ENCODE measurements around the gene HSFY1. TPM values are rescaled to one million over a fixed set of nuclear protein-coding genes. Genes with fewer than 3 reads are reported as not detected.
"Not testable (repeated sequence)": the region's sequence is repeated elsewhere in the genome, so short reads cannot be mapped to it uniquely, and the experiment has no call there.

Gene HSFY1
- total RNA-seq, 1 experiment from 2014 or later = not detected

- H3K27me3 ChIP-seq (ENCODE audit: insufficient read depth, low read length); BruUV-seq (replicated peaks); H4K20me1 ChIP-seq (ENCODE audit: insufficient read depth); H3K36me3 ChIP-seq (ENCODE audit: control insufficient read depth in 1 of 2, insufficient read depth in 2 of 2, low read length in 2 of 2); H3K4me3 ChIP-seq (replicated peaks in 1 of 2; ENCODE audit: low read depth in 1 of 2, low read length in 2 of 2); CTCF ChIA-PET; H3K4me2 ChIP-seq (ENCODE audit: low read length); H2AFZ ChIP-seq (ENCODE audit: low read depth, low read length, poor library complexity, severe bottlenecking); H3K79me2 ChIP-seq (ENCODE audit: insufficient read depth, low read length); ATAC-seq; H3K4me1 ChIP-seq (ENCODE audit: control insufficient read depth in 1 of 2, insufficient read depth in 2 of 2, low read length in 2 of 2); DNase-seq (ENCODE audit: low read depth, low spot score); H3K27ac ChIP-seq (ENCODE audit: low read depth, low read length); H3K9me2 ChIP-seq (ENCODE audit: insufficient read depth); POLR2A ChIA-PET; intact Hi-C loops (cut with micrococcal nuclease); RAD21 ChIA-PET (ENCODE audit: low non-redundant PET in 1 of 2, low total read pairs in 2 of 2, uncharacterized antibody in 2 of 2, unreplicated experiment in 2 of 2); H3K9ac ChIP-seq (ENCODE audit: low read length); H3K9me3 ChIP-seq (ENCODE audit: control insufficient read depth in 1 of 2, insufficient read depth in 1 of 2, low read depth in 1 of 2, low read length in 2 of 2): not testable (repeated sequence)
Measured at GRCh38 chrY:18553132-18553531, 6.6 kb downstream of the HSFY1 start.

GRCh38 chrY:18565915-18566314, 19.4 kb downstream of the HSFY1 start:
- H3K4me2 ChIP-seq (ENCODE audit: low read length); BruUV-seq (replicated peaks); DNase-seq (ENCODE audit: low read depth, low spot score); H2AFZ ChIP-seq (ENCODE audit: low read depth, low read length, poor library complexity, severe bottlenecking); H3K79me2 ChIP-seq (ENCODE audit: insufficient read depth, low read length); CTCF ChIA-PET; H3K36me3 ChIP-seq (ENCODE audit: control insufficient read depth in 1 of 2, insufficient read depth in 2 of 2, low read length in 2 of 2); H3K27ac ChIP-seq (ENCODE audit: low read depth, low read length); H3K9ac ChIP-seq (ENCODE audit: low read length); POLR2A ChIA-PET; H3K4me1 ChIP-seq (ENCODE audit: control insufficient read depth in 1 of 2, insufficient read depth in 2 of 2, low read length in 2 of 2); H3K9me3 ChIP-seq (ENCODE audit: control insufficient read depth in 1 of 2, insufficient read depth in 1 of 2, low read depth in 1 of 2, low read length in 2 of 2); H4K20me1 ChIP-seq (ENCODE audit: insufficient read depth); H3K27me3 ChIP-seq (ENCODE audit: insufficient read depth, low read length); ATAC-seq; RAD21 ChIA-PET (ENCODE audit: low non-redundant PET in 1 of 2, low total read pairs in 2 of 2, uncharacterized antibody in 2 of 2, unreplicated experiment in 2 of 2); intact Hi-C loops (cut with micrococcal nuclease); H3K9me2 ChIP-seq (ENCODE audit: insufficient read depth); H3K4me3 ChIP-seq (replicated peaks in 1 of 2; ENCODE audit: low read depth in 1 of 2, low read length in 2 of 2): not testable (repeated sequence)

Other genes with a start within 250 kb of the HSFY1 start
- not detected for gene HSFY2, start 227.0 kb downstream of the HSFY1 start, total RNA-seq (2021; ENCODE audit: unreplicated experiment)